Erythroblast (primary cell): Measurements from ENCODE around the gene NXN.

Experiments
- GATA1 ChIP-seq: IDR thresholded peaks from 2 replicates; pipeline ENCODE4 v1.6.1; 2011; ENCODE audit warnings: low read depth, mild to moderate bottlenecking, control low read depth, low read length, moderate library complexity
- POLR2A ChIP-seq: IDR thresholded peaks from 2 replicates; pipeline ENCODE4 v1.6.1; 2011; ENCODE audit warnings: mild to moderate bottlenecking, low read length

- no peak for TF ChIP-seq POLR2A
- no peak for TF ChIP-seq GATA1
Measured at GRCh38 chr17:846901-847843, 132.4 kb downstream of the NXN start.
